NCI-H1694 treated with DMSO at 0.1 percent for 48 hours (cell line): Measurements from ENCODE around the gene MICAL2.

Experiments used
- DNase-seq: peaks from one replicate; lab custom pipeline; 2025; lab: John Stamatoyannopoulos, UW

The MICAL2 gene

GRCh38 chr11:12076840-12077534 is 33.4 kb upstream of the MICAL2 start:
- DNase-seq = no peak

- no peak for DNase-seq
Measured at GRCh38 chr11:12077535-12078280, 32.7 kb upstream of the MICAL2 start.

GRCh38 chr11:12079726-12080556 is 30.4 kb upstream of the MICAL2 start:
- DNase-seq = no peak

GRCh38 chr11:12083380-12083779 is 27.0 kb upstream of the MICAL2 start:
- DNase-seq = no peak

- DNase-seq = no peak
Measured at GRCh38 chr11:12084256-12084655, 26.1 kb upstream of the MICAL2 start.

- no peak for DNase-seq
Measured at GRCh38 chr11:12085371-12086251, 24.8 kb upstream of the MICAL2 start.

- DNase-seq = no peak
Measured at GRCh38 chr11:12086271-12087074, 23.9 kb upstream of the MICAL2 start.

- DNase-seq = no peak
Measured at GRCh38 chr11:12087075-12088004, 23.1 kb upstream of the MICAL2 start.

GRCh38 chr11:12088047-12088481 is 22.3 kb upstream of the MICAL2 start:
- DNase-seq = no peak

GRCh38 chr11:12088531-12088930 is 21.9 kb upstream of the MICAL2 start:
- no peak for DNase-seq

- no peak for DNase-seq
Measured at GRCh38 chr11:12089041-12089440, 21.3 kb upstream of the MICAL2 start.

- no peak for DNase-seq
Measured at GRCh38 chr11:12089473-12089872, 20.9 kb upstream of the MICAL2 start.

GRCh38 chr11:12090061-12090591 is 20.3 kb upstream of the MICAL2 start:
- DNase-seq = no peak

GRCh38 chr11:12090761-12091258 is 19.6 kb upstream of the MICAL2 start:
- DNase-seq = no peak

GRCh38 chr11:12091956-12092558 is 18.3 kb upstream of the MICAL2 start:
- peak; percentile 47 for DNase-seq

GRCh38 chr11:12092714-12093113 is 17.7 kb upstream of the MICAL2 start:
- no peak for DNase-seq

GRCh38 chr11:12094872-12095800 is 15.3 kb upstream of the MICAL2 start:
- no peak for DNase-seq

GRCh38 chr11:12097219-12097618 is 13.2 kb upstream of the MICAL2 start:
- DNase-seq = no peak
